ENCODE results near the gene SCG3.
A peak's percentile ranks its signal among the peaks of the same experiment; 100 is the strongest.

SCG3 gene

DNA sequence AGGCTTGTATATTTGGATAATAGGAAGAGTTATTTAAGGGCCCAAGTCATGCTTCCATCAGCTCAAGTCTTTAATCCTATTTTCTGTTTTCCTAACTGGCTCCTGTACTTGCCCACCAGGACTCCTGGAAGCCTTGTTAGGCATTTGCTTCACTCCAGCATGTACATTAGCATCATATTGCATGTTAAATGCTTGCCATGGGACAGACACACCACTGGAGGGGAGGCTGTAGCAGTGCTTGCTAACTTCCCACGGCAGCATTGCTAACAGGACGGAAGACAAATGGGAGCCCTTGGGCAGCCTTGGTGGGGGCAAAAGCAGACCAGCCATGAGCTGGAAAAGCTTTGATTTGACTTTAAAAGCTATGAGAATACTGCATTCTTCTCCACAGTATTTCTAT lies 76.1 kb downstream of the SCG3 start:
- H3K4me3 ChIP-seq (replicated peaks; ENCODE audit: low read depth, low read length): no peak overlapping the region
- H3K27me3 ChIP-seq (replicated peaks; ENCODE audit: control insufficient read depth, insufficient read depth, low read length): no peaks in the 10 kb centered on the region
- no peaks in the 10 kb centered on the region for H3K36me3 ChIP-seq (ENCODE audit: control insufficient read depth, insufficient read depth, low read length)
- no peak for DNase-seq (ENCODE audit: extremely low read depth, insufficient read length)
- TF ChIP-seq, protein P1, sequence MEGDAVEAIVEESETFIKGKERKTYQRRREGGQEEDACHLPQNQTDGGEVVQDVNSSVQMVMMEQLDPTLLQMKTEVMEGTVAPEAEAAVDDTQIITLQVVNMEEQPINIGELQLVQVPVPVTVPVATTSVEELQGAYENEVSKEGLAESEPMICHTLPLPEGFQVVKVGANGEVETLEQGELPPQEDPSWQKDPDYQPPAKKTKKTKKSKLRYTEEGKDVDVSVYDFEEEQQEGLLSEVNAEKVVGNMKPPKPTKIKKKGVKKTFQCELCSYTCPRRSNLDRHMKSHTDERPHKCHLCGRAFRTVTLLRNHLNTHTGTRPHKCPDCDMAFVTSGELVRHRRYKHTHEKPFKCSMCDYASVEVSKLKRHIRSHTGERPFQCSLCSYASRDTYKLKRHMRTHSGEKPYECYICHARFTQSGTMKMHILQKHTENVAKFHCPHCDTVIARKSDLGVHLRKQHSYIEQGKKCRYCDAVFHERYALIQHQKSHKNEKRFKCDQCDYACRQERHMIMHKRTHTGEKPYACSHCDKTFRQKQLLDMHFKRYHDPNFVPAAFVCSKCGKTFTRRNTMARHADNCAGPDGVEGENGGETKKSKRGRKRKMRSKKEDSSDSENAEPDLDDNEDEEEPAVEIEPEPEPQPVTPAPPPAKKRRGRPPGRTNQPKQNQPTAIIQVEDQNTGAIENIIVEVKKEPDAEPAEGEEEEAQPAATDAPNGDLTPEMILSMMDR (IDR thresholded peaks at IDR 0.05; ENCODE audit: insufficient read depth, low read length, poor library complexity, severe bottlenecking): no peak

- Histone ChIP-seq H3K36me3 (ENCODE audit: control insufficient read depth, insufficient read depth, low read length) (no peaks in the 10 kb centered on the region), H3K27me3 (replicated peaks; ENCODE audit: control insufficient read depth, insufficient read depth, low read length) (no peaks in the 10 kb centered on the region), H3K4me3 (replicated peaks; ENCODE audit: low read depth, low read length) (no peak overlapping the region)
- TF ChIP-seq, protein P1 (IDR thresholded peaks at IDR 0.05; ENCODE audit: insufficient read depth, low read length, poor library complexity, severe bottlenecking): no peak
- DNase-seq (ENCODE audit: extremely low read depth, insufficient read length): no peak
These were observed 77.3 kb downstream of the SCG3 start for GRCh38 chr15:51758645-51759044.

- no peak overlapping the region for H3K4me3 ChIP-seq (replicated peaks; ENCODE audit: low read depth, low read length)
- no peaks in the 10 kb centered on the region for H3K27me3 ChIP-seq (replicated peaks; ENCODE audit: control insufficient read depth, insufficient read depth, low read length)
- DNase-seq (ENCODE audit: extremely low read depth, insufficient read length): no peak
- no peaks in the 10 kb centered on the region for H3K36me3 ChIP-seq (ENCODE audit: control insufficient read depth, insufficient read depth, low read length)
- TF ChIP-seq, protein P1 (IDR thresholded peaks at IDR 0.05; ENCODE audit: insufficient read depth, low read length, poor library complexity, severe bottlenecking): peak; percentile 48
These were observed 78.3 kb downstream of the SCG3 start for GRCh38 chr15:51759557-51760070.

- TF ChIP-seq, protein P1 (IDR thresholded peaks at IDR 0.05; ENCODE audit: insufficient read depth, low read length, poor library complexity, severe bottlenecking): no peak
- no peak for DNase-seq (ENCODE audit: extremely low read depth, insufficient read length)
- no peaks in the 10 kb centered on the region for H3K36me3 ChIP-seq (ENCODE audit: control insufficient read depth, insufficient read depth, low read length)
- no peak overlapping the region for H3K4me3 ChIP-seq (replicated peaks; ENCODE audit: low read depth, low read length)
- no peaks in the 10 kb centered on the region for H3K27me3 ChIP-seq (replicated peaks; ENCODE audit: control insufficient read depth, insufficient read depth, low read length)
These were observed 79.5 kb downstream of the SCG3 start for GRCh38 chr15:51760805-51761204.

- H3K4me3 ChIP-seq (replicated peaks; ENCODE audit: low read depth, low read length): no peak overlapping the region
These were observed 84.4 kb downstream of the SCG3 start for GRCh38 chr15:51765751-51766150.

More at GRCh38 chr15:51765751-51766150, 84.4 kb downstream of the SCG3 start:
- Histone ChIP-seq H3K27me3 (replicated peaks; ENCODE audit: control insufficient read depth, insufficient read depth, low read length) (no peaks in the 10 kb centered on the region), H3K36me3 (ENCODE audit: control insufficient read depth, insufficient read depth, low read length) (peaks cover 2% of the 10 kb centered on the region)
- TF ChIP-seq, protein P1 (IDR thresholded peaks at IDR 0.05; ENCODE audit: insufficient read depth, low read length, poor library complexity, severe bottlenecking): no peak
- no peak for DNase-seq (ENCODE audit: extremely low read depth, insufficient read length)
